Neural progenitor cell (in vitro differentiated cells): ENCODE data around the gene DROSHA. TPM values are rescaled to one million over a fixed set of nuclear protein-coding genes. Genes with fewer than 3 reads are reported as not detected.

Experiments used
- DNase-seq: peaks from one replicate; pipeline ENCODE4 v3.0.0-alpha.2; 2016; ENCODE audit warnings: low spot score
- H2AFZ ChIP-seq: fragments of 200-600 bp; sonication (generic); replicated peaks from 2 replicates; pipeline ENCODE4 v1.6.1; 2016; ENCODE audit warnings: antibody characterized with exemption
- H3F3A ChIP-seq: fragments of 200-600 bp; sonication (generic); 2 replicates; pipeline ENCODE4 v1.6.1; 2016; ENCODE audit warnings: antibody characterized with exemption, low read depth
- H3K27ac ChIP-seq: fragments of 200-600 bp; sonication (generic); 2 replicates; pipeline ENCODE4 v1.5.1; 2016; ENCODE audit warnings: mild to moderate bottlenecking
- H3K27me3 ChIP-seq: fragments of 200-600 bp; sonication (generic); 2 replicates; pipeline ENCODE4 v1.6.1; 2016; ENCODE audit warnings: mild to moderate bottlenecking, moderate library complexity
- H3K36me3 ChIP-seq: fragments of 200-600 bp; sonication (generic); 2 replicates; pipeline ENCODE4 v1.5.1; 2016
- H3K4me1 ChIP-seq: fragments of 200-600 bp; sonication (generic); 2 replicates; pipeline ENCODE4 v1.6.1; 2016; ENCODE audit warnings: mixed run types
- H3K4me2 ChIP-seq: fragments of 200-600 bp; sonication (generic); 2 replicates; pipeline ENCODE4 v1.6.1; 2016
- H3K4me3 ChIP-seq: fragments of 200-600 bp; sonication (generic); 2 replicates; pipeline ENCODE4 v1.5.1; 2016
- H3K79me2 ChIP-seq: fragments of 200-600 bp; sonication (generic); 2 replicates; pipeline ENCODE4 v1.6.1; 2016; ENCODE audit warnings: low read depth
- H3K9ac ChIP-seq: fragments of 200-600 bp; sonication (generic); 2 replicates; pipeline ENCODE4 v1.6.1; 2016
- H3K9me3 ChIP-seq: fragments of 200-600 bp; sonication (generic); 2 replicates; pipeline ENCODE4 v1.5.1; 2016; ENCODE audit warnings: low read depth
- H4K20me1 ChIP-seq: fragments of 200-600 bp; sonication (generic); 2 replicates; pipeline ENCODE4 v1.6.1; 2016; ENCODE audit warnings: low read depth
- H3K27ac Mint-ChIP-seq: 3 replicates; pipeline ENCODE4 v1.8.0; 2021; ENCODE audit warnings: mixed read lengths
- H3K27me3 Mint-ChIP-seq: 2 replicates; pipeline ENCODE4 v1.8.0; 2022; ENCODE audit warnings: low read depth, mild to moderate bottlenecking, inconsistent platforms, moderate library complexity, mixed read lengths; ENCODE audit not compliant: insufficient read depth
- H3K36me3 Mint-ChIP-seq: 3 replicates; pipeline ENCODE4 v1.8.0; 2021; ENCODE audit warnings: mixed read lengths
- H3K4me1 Mint-ChIP-seq: 3 replicates; pipeline ENCODE4 v1.8.0; 2021; ENCODE audit warnings: mixed read lengths
- H3K4me3 Mint-ChIP-seq: 3 replicates; pipeline ENCODE4 v1.8.0; 2021; ENCODE audit warnings: mild to moderate bottlenecking, moderate library complexity, mixed read lengths
- H3K9me3 Mint-ChIP-seq: 3 replicates; pipeline ENCODE4 v1.8.0; 2020; ENCODE audit warnings: mixed read lengths
- EZH2 ChIP-seq: fragments of 200-600 bp; sonication (generic); IDR thresholded peaks from 2 replicates; pipeline ENCODE4 v1.6.1; 2017; ENCODE audit warnings: antibody characterized with exemption, mild to moderate bottlenecking, moderate library complexity
- EZH2phosphoT487 ChIP-seq: fragments of 200-600 bp; sonication (generic); IDR thresholded peaks from 2 replicates; pipeline ENCODE4 v1.6.1; 2017; ENCODE audit warnings: antibody characterized with exemption
- total RNA-seq: library from RNA; depleted of rRNA; stranded (reverse); fragments of >200 nt; gene quantifications from 2 replicates; pipeline ENCODE4 v1.2.3, GENCODE V29; 2015; ENCODE audit warnings: low replicate concordance
- TF ChIP-seq, protein P1 (sequence below): fragments of 200-600 bp; sonication (generic); IDR thresholded peaks from 2 replicates; pipeline ENCODE4 v1.5.1; 2017; ENCODE audit warnings: antibody characterized with exemption, mild to moderate bottlenecking

The DROSHA gene
- total RNA-seq, 1 donor from 2014 or later, result 80.3 TPM

- no peak overlapping the region for H3K27ac Mint-ChIP-seq
- Histone ChIP-seq H2AFZ (no peak overlapping the region), H3K36me3 (peaks cover 13% of the 10 kb centered on the region), H3K9me3 (no peaks in the 10 kb centered on the region), H3K27ac (peak overlapping the region; percentile 89), H3K4me1 (peaks cover 42% of the 10 kb centered on the region), H3F3A (peaks cover 19% of the 10 kb centered on the region), H3K4me2 (peak overlapping the region; percentile 69), H3K9ac (no peak overlapping the region), H3K79me2 (peaks cover 33% of the 10 kb centered on the region), H3K27me3 (no peaks in the 10 kb centered on the region), H4K20me1 (no peaks in the 10 kb centered on the region), H3K4me3 (peak overlapping the region; percentile 19)
- no peaks in the 10 kb centered on the region for H3K9me3 Mint-ChIP-seq
- no peaks in the 10 kb centered on the region for H3K27me3 Mint-ChIP-seq
- peaks cover 44% of the 10 kb centered on the region for H3K36me3 Mint-ChIP-seq
- TF ChIP-seq EZH2phosphoT487, result no peak
- no peak for TF ChIP-seq EZH2
- TF ChIP-seq, protein P1, sequence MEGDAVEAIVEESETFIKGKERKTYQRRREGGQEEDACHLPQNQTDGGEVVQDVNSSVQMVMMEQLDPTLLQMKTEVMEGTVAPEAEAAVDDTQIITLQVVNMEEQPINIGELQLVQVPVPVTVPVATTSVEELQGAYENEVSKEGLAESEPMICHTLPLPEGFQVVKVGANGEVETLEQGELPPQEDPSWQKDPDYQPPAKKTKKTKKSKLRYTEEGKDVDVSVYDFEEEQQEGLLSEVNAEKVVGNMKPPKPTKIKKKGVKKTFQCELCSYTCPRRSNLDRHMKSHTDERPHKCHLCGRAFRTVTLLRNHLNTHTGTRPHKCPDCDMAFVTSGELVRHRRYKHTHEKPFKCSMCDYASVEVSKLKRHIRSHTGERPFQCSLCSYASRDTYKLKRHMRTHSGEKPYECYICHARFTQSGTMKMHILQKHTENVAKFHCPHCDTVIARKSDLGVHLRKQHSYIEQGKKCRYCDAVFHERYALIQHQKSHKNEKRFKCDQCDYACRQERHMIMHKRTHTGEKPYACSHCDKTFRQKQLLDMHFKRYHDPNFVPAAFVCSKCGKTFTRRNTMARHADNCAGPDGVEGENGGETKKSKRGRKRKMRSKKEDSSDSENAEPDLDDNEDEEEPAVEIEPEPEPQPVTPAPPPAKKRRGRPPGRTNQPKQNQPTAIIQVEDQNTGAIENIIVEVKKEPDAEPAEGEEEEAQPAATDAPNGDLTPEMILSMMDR, result no peak
- H3K4me1 Mint-ChIP-seq, result peaks cover 5% of the 10 kb centered on the region
- H3K4me3 Mint-ChIP-seq, result no peak overlapping the region
- peak; percentile 51 for DNase-seq
Measured at GRCh38 chr5:31445041-31445600, 86.8 kb downstream of the DROSHA start.

DNA sequence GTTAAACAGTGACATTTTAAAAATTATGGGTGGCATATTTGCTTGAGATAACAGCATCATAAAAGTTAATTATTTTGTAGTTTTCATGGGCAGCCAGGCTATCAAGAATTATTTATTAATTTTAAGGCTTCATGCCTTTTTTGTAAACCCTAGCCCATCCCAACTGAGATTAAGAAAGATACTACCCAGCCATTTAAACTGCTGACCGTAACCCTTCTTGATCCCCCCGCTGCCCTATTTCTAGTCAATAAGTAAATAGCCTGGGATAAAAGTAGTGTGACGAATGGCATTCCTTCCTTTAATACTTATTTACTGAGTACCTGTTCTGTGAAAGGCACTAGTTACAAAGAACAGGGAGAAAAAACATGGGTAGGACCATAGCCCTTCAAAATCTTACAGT is 88.3 kb downstream of the DROSHA start:
- Histone ChIP-seq H3K4me2 (no peak overlapping the region), H3K9ac (no peak overlapping the region), H3K27me3 (no peaks in the 10 kb centered on the region), H3K27ac (no peak overlapping the region), H3K79me2 (peaks cover 34% of the 10 kb centered on the region), H4K20me1 (no peaks in the 10 kb centered on the region), H3K9me3 (no peaks in the 10 kb centered on the region), H3K4me1 (peaks cover 37% of the 10 kb centered on the region), H3K4me3 (no peak overlapping the region), H3F3A (peaks cover 19% of the 10 kb centered on the region), H3K36me3 (peaks cover 13% of the 10 kb centered on the region), H2AFZ (no peak overlapping the region)
- Mint-ChIP-seq H3K36me3 (peaks cover 38% of the 10 kb centered on the region), H3K4me3 (no peak overlapping the region), H3K4me1 (peaks cover 5% of the 10 kb centered on the region), H3K27me3 (no peaks in the 10 kb centered on the region), H3K27ac (no peak overlapping the region), H3K9me3 (no peaks in the 10 kb centered on the region)
- TF ChIP-seq EZH2, result no peak
- TF ChIP-seq, protein P1, result no peak
- no peak for TF ChIP-seq EZH2phosphoT487
- DNase-seq, result no peak

DNA sequence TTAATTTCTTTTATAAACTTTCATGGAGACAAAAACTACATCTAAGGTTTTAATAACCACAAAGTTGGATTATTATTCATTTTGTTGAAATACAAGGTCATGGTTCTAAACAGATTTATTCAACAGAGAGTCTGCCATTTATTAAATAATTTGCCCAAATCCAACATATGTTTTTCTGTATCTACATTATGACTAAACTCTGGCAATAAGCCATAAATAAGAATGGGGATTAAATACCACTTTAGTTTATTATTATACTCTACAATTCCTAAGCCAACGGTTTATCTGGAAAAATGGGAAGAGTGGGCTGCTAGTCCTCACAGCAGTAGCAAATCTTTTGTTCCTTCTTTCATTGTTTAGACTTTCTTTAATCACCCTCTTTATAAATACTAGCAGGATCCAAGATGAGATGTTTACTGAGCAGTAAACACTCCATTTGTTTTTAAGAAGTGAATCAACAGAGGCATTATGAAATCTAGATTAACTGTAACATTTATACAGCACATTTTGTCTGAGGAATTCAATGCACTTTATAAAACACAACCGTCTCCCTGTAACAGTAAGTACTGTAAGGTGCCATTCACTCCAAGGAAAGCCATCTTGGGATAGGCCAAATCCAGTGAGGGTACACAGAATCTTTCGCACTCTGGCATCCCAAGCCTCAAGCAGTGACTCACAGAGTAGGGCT is 89.7 kb downstream of the DROSHA start:
- Mint-ChIP-seq H3K4me1 (peaks cover 5% of the 10 kb centered on the region), H3K36me3 (peaks cover 35% of the 10 kb centered on the region), H3K27ac (no peak overlapping the region)

More for the DNA sequence above, 89.7 kb downstream of the DROSHA start:
- Histone ChIP-seq H4K20me1 (no peaks in the 10 kb centered on the region), H3K4me3 (no peak overlapping the region), H3K9me3 (no peaks in the 10 kb centered on the region), H2AFZ (no peak overlapping the region), H3K4me2 (no peak overlapping the region), H3F3A (peaks cover 19% of the 10 kb centered on the region), H3K27me3 (no peaks in the 10 kb centered on the region), H3K79me2 (peaks cover 34% of the 10 kb centered on the region), H3K4me1 (peaks cover 37% of the 10 kb centered on the region), H3K9ac (no peak overlapping the region), H3K27ac (peak overlapping the region; percentile 51), H3K36me3 (peaks cover under 1% of the 10 kb centered on the region)
- no peaks in the 10 kb centered on the region for H3K9me3 Mint-ChIP-seq
- no peak for DNase-seq
- H3K27me3 Mint-ChIP-seq, result no peaks in the 10 kb centered on the region
- no peak overlapping the region for H3K4me3 Mint-ChIP-seq
- TF ChIP-seq, protein P1, result no peak
- TF ChIP-seq EZH2phosphoT487, result no peak
- no peak for TF ChIP-seq EZH2
